ENCODE measurements around the gene OPRM1.
"Not testable (repeated sequence)": the region's sequence is repeated elsewhere in the genome, so short reads cannot be mapped to it uniquely, and the experiment has no call there.

OPRM1 gene

DNA sequence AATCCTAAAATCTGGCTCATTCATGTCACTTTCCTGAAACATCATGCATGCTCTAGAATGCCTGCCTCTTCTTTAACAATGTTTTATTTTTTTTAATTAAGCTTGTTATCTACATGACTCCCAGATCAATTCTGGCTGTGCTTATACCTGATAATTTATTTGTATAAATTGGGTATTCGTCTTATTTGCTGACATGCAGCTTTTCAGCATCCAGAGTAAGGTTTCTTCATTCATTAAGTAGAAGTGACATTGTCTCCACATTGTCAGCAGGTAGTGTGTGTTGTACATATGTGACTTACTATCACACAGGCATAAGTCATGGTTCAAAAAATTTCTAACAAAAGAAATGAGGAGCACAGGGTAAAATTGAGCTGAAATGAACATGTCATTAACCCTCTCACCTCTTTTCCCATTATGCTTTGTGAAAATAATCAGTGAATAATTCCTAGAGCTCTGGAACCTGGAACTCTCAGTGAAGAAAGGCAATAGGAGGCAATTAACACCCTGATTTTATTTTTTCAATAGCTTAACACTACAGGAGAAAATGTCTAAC lies 157.4 kb downstream of the OPRM1 start:
- H4K20me1 ChIP-seq (ENCODE audit: control insufficient read depth, insufficient read depth, low read depth, low read length), result no peaks in the 10 kb centered on the region
- no peak overlapping the region for H3K4me3 ChIP-seq (ENCODE audit: low read length)
- H3F3A ChIP-seq (ENCODE audit: control insufficient read depth, insufficient read depth), result no peaks in the 10 kb centered on the region
- no peaks in the 10 kb centered on the region for H3K27me3 ChIP-seq (ENCODE audit: control insufficient read depth, low read length)
- TF ChIP-seq EZH2phosphoT487 (IDR thresholded peaks at IDR 0.05; ENCODE audit: borderline replicate concordance, low read length), result no peak
- TF ChIP-seq, protein P1, sequence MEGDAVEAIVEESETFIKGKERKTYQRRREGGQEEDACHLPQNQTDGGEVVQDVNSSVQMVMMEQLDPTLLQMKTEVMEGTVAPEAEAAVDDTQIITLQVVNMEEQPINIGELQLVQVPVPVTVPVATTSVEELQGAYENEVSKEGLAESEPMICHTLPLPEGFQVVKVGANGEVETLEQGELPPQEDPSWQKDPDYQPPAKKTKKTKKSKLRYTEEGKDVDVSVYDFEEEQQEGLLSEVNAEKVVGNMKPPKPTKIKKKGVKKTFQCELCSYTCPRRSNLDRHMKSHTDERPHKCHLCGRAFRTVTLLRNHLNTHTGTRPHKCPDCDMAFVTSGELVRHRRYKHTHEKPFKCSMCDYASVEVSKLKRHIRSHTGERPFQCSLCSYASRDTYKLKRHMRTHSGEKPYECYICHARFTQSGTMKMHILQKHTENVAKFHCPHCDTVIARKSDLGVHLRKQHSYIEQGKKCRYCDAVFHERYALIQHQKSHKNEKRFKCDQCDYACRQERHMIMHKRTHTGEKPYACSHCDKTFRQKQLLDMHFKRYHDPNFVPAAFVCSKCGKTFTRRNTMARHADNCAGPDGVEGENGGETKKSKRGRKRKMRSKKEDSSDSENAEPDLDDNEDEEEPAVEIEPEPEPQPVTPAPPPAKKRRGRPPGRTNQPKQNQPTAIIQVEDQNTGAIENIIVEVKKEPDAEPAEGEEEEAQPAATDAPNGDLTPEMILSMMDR (IDR thresholded peaks at IDR 0.05; ENCODE audit: low read depth, low read length, poor library complexity, severe bottlenecking), result no peak
- no peaks in the 10 kb centered on the region for H3K36me3 ChIP-seq (ENCODE audit: control insufficient read depth, low read length)
- H3K9me3 ChIP-seq (ENCODE audit: control insufficient read depth, insufficient read depth, low read length), result no peaks in the 10 kb centered on the region
- no peaks in the 10 kb centered on the region for H3K79me2 ChIP-seq (ENCODE audit: control insufficient read depth, low read length)
- H3K27ac ChIP-seq (ENCODE audit: low read depth, low read length), result no peak overlapping the region
- no peaks in the 10 kb centered on the region for H3K4me1 ChIP-seq (ENCODE audit: control insufficient read depth, low read length)
- no peak overlapping the region for H3K4me2 ChIP-seq (ENCODE audit: low read length)
- no peaks in the 10 kb centered on the region for H3K9me2 ChIP-seq (replicated peaks; ENCODE audit: control insufficient read depth, low read length)

DNA sequence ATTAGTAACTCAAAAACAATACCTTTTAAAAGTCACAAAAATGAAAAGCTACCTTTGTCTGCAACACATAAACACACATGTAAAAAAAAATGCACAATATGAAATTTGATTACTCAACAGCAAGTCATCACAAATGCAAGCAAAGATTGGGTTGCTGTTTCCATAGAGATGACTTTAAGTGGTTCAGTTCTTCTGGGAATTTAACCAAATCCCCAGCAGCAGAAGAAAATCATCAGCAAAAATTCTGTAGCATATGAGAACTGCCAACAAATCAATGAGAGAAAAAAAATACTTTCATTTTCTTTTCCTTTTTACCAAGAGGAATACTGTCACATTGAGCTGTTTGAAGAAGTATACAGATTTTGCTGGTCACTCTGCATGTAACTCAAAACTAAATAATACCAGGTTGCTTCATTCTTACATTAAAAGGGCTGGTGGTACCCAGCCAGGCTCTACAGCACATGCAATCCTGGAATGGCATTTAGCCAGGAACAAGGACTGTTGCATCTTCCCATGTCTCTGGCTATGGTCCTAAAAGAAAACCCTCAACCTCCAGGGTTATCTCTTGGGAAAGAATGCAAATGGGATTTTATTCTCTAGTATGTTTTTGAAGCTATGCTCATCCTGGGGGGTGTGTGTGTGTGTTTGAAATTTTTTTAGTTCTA lies 158.3 kb downstream of the OPRM1 start:
- Histone ChIP-seq H3K4me1 (ENCODE audit: control insufficient read depth, low read length) (no peaks in the 10 kb centered on the region), H4K20me1 (ENCODE audit: control insufficient read depth, insufficient read depth, low read depth, low read length) (no peaks in the 10 kb centered on the region), H3K4me2 (ENCODE audit: low read length) (no peak overlapping the region), H3K4me3 (ENCODE audit: low read length) (no peak overlapping the region), H3K9me3 (ENCODE audit: control insufficient read depth, insufficient read depth, low read length) (no peaks in the 10 kb centered on the region), H3K27ac (ENCODE audit: low read depth, low read length) (no peak overlapping the region), H3K9me2 (replicated peaks; ENCODE audit: control insufficient read depth, low read length) (no peaks in the 10 kb centered on the region), H3K36me3 (ENCODE audit: control insufficient read depth, low read length) (no peaks in the 10 kb centered on the region), H3K27me3 (ENCODE audit: control insufficient read depth, low read length) (no peaks in the 10 kb centered on the region), H3K79me2 (ENCODE audit: control insufficient read depth, low read length) (no peaks in the 10 kb centered on the region), H3F3A (ENCODE audit: control insufficient read depth, insufficient read depth) (no peaks in the 10 kb centered on the region)
- TF ChIP-seq, protein P1 (IDR thresholded peaks at IDR 0.05; ENCODE audit: low read depth, low read length, poor library complexity, severe bottlenecking), result no peak
- TF ChIP-seq EZH2phosphoT487 (IDR thresholded peaks at IDR 0.05; ENCODE audit: borderline replicate concordance, low read length), result no peak

DNA sequence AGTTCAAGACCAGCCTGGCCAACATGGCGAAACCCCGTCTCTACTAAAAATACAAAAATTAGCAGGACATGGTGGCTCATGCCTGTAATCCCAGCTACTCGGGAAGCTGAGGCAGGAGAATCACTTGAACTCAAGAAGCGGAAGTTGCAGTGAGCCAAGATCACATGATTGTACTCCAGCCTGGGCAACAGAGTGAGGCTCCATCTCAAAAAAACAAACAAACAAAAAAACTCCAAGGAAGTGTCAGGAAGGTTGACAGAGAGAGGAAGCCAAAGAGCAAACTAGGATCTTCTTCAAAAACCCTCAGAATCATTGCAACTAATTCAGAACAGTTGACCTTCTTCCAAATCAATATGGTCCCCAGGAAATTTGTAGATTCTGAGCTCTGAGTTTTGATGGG lies 162.6 kb downstream of the OPRM1 start:
- not testable (repeated sequence) for H4K20me1 ChIP-seq (ENCODE audit: control insufficient read depth, insufficient read depth, low read depth, low read length); H3K36me3 ChIP-seq (ENCODE audit: control insufficient read depth, low read length); H3K4me2 ChIP-seq (ENCODE audit: low read length); H3K4me1 ChIP-seq (ENCODE audit: control insufficient read depth, low read length); H3K4me3 ChIP-seq (ENCODE audit: low read length); H3K9me3 ChIP-seq (ENCODE audit: control insufficient read depth, insufficient read depth, low read length); H3F3A ChIP-seq (ENCODE audit: control insufficient read depth, insufficient read depth); H3K9me2 ChIP-seq (replicated peaks; ENCODE audit: control insufficient read depth, low read length); H3K79me2 ChIP-seq (ENCODE audit: control insufficient read depth, low read length); H3K27ac ChIP-seq (ENCODE audit: low read depth, low read length); H3K27me3 ChIP-seq (ENCODE audit: control insufficient read depth, low read length)

DNA sequence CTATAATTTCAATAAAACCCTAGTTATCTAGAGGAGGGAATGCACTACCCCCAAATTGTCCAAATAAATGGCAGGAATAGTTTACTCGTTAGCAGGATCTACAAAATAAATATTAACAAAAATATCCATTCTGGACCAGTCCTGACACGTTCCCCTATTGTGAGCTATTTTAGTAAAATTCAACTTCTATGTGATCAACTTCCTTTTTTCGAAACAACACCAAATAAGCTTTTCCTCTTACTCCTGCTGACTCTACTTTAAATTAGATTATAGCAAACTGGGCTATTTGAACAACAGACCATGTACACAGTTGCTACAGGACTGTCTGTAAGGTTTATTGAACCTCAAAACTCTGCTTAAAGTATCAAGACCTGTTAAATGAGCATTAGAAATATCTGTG lies 163.3 kb downstream of the OPRM1 start:
- Histone ChIP-seq H4K20me1 (ENCODE audit: control insufficient read depth, insufficient read depth, low read depth, low read length) (no peaks in the 10 kb centered on the region), H3K4me3 (ENCODE audit: low read length) (no peak overlapping the region), H3K9me3 (ENCODE audit: control insufficient read depth, insufficient read depth, low read length) (no peaks in the 10 kb centered on the region), H3K4me1 (ENCODE audit: control insufficient read depth, low read length) (no peaks in the 10 kb centered on the region), H3K4me2 (ENCODE audit: low read length) (no peak overlapping the region), H3K9me2 (replicated peaks; ENCODE audit: control insufficient read depth, low read length) (no peaks in the 10 kb centered on the region), H3K36me3 (ENCODE audit: control insufficient read depth, low read length) (no peaks in the 10 kb centered on the region), H3K27ac (ENCODE audit: low read depth, low read length) (no peak overlapping the region), H3K27me3 (ENCODE audit: control insufficient read depth, low read length) (no peaks in the 10 kb centered on the region), H3K79me2 (ENCODE audit: control insufficient read depth, low read length) (no peaks in the 10 kb centered on the region), H3F3A (ENCODE audit: control insufficient read depth, insufficient read depth) (no peaks in the 10 kb centered on the region)
- TF ChIP-seq, protein P1 (IDR thresholded peaks at IDR 0.05; ENCODE audit: low read depth, low read length, poor library complexity, severe bottlenecking), result no peak
